Choroid plexus epithelial cell (primary cell): Measurements from ENCODE around the gene TNFRSF8.

Experiments used
- DNase-seq: peaks from one replicate; pipeline ENCODE4 v3.0.0-alpha.2; 2010; ENCODE audit warnings: low read depth
- H3K4me3 ChIP-seq: 2 replicates; pipeline ENCODE4 v1.5.1; 2011; ENCODE audit warnings: low read depth, mild to moderate bottlenecking, control low read depth, low read length, moderate library complexity
- TF ChIP-seq, protein P1 (sequence below): conservative IDR thresholded peaks from 2 replicates; pipeline ENCODE4 v1.5.1; 2011; ENCODE audit warnings: low read depth, mild to moderate bottlenecking, control low read depth, inconsistent platforms, low read length, moderate library complexity

TNFRSF8 gene

GRCh38 chr1:12060500-12060899, 2.6 kb upstream of the TNFRSF8 start:
- no peak for DNase-seq
- TF ChIP-seq, protein P1, sequence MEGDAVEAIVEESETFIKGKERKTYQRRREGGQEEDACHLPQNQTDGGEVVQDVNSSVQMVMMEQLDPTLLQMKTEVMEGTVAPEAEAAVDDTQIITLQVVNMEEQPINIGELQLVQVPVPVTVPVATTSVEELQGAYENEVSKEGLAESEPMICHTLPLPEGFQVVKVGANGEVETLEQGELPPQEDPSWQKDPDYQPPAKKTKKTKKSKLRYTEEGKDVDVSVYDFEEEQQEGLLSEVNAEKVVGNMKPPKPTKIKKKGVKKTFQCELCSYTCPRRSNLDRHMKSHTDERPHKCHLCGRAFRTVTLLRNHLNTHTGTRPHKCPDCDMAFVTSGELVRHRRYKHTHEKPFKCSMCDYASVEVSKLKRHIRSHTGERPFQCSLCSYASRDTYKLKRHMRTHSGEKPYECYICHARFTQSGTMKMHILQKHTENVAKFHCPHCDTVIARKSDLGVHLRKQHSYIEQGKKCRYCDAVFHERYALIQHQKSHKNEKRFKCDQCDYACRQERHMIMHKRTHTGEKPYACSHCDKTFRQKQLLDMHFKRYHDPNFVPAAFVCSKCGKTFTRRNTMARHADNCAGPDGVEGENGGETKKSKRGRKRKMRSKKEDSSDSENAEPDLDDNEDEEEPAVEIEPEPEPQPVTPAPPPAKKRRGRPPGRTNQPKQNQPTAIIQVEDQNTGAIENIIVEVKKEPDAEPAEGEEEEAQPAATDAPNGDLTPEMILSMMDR = no peak
- no peak overlapping the region for H3K4me3 ChIP-seq

DNA sequence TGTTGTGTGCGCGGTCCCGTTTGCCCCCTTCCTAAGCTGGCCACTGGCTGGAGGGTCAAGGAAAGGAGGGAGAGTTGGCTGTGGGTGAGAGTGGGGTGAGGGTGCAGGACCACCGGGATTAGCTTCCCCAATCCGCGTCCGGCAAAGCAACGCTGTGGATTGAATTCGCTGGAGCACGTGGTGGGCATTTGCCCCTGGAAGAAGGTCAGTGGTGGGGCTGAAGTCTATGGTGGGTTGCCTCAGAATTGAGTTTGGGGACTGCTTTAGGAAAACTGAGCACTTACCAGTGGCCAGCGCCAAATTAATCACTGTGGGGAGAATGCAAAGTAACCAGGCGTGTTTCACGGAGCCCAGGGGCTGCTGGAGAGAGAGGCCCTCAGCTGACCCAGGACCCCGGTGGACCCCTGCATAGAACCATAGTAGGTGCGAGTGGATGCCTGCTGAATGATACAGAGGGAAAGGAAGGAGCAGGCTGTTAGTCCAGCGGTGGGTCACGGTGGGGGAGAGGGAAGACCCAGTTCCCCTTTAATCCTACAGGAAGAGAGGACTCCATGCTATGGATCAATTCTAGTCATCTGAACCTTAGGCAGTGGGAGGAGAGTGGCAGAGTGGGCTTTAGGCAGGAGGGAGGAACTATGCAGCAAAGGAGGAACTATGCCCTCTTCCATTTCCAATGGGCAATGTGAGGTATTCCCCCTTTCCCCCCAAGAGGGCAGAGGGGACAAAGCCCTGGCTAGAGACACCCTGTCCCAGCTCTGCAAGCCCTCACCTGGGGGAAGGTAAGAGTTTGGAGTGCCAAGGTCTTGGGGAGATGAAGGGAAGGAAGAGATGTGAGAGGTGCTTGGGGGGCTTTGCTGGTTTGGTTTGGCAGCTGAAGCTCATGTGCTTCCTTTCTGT, 1.2 kb downstream of the TNFRSF8 start:
- TF ChIP-seq, protein P1 = no peak
- DNase-seq = no peak
- H3K4me3 ChIP-seq = no peak overlapping the region

- TF ChIP-seq, protein P1 = no peak
- no peak for DNase-seq
- H3K4me3 ChIP-seq = no peak overlapping the region
These were observed 2.8 kb downstream of the TNFRSF8 start for GRCh38 chr1:12065872-12066271.

DNA sequence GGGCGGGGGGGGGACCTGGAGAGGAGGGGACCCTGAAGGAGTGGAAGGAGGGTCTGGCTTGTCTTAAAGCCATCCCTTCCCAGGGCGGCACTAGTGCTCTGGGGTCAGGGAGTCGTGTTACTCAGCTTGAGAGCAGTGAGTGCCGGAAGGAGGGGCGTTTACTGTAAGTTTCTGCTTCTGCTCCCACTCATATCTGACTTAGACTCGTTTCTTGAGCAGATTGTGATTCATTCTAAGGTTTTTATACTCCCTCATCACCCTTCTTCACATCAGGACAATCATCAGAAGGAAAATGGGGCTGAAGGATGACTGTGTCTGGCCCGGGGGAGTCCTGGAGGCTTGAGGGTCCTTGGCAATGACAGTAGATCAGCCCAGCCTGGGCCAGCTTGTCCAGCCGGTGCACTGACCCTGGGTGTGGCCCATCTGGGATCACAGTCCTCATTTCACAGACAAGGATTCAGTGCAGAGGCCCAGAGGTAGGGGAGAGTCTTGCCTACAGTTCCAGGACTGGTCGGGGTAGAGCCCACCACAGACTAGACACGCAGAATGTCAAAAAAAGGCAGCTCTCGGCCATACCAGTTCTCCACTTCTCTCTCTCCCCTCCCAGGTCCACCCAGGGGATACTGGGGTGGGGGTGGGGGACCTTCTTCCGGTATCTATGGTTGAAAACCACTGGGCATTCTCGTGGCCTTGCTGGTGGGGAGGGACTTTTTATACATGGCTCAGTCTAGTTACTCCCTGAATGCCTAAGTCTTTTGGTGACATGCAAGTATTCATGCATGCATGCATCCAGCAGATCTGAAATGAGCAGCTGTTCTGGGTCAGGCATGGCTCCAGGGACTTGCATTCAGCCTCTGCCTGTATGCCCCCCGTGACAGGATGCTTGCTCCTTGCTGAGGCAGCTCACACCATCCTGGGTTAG, 5.1 kb downstream of the TNFRSF8 start:
- no peak overlapping the region for H3K4me3 ChIP-seq
- TF ChIP-seq, protein P1 = no peak
- DNase-seq = peak; percentile 70

DNA sequence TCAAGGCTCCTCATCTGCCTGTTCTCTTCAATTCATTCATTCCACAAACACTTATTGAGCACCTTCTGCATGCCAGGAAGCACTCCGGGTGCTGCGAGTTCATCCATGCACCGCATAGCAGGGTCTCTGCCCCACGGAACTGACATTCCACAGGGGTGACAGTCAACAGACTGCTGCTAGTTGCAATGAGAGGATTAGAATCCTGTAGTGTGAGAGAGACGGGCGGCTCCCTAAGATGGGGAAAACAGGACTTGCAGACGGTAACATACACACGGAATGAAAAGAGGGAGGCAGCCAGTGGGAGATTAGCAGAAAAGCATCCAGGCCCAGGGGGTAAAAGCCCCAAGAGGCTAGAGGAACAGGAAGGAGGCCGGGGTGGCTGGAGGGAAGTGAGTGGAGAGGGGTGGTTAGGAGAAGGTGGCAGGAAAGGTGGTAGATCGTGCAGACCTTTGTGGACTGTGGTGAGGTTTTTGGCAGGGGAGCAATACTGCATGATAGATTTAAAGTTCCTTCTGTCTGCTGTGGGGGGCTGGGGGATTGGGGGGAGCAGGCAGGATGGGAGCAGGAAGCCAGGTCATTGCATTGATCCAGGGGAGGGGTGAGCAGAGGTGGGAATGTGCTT, 6.6 kb downstream of the TNFRSF8 start:
- no peak for DNase-seq
- H3K4me3 ChIP-seq = no peak overlapping the region
- TF ChIP-seq, protein P1 = no peak

DNA sequence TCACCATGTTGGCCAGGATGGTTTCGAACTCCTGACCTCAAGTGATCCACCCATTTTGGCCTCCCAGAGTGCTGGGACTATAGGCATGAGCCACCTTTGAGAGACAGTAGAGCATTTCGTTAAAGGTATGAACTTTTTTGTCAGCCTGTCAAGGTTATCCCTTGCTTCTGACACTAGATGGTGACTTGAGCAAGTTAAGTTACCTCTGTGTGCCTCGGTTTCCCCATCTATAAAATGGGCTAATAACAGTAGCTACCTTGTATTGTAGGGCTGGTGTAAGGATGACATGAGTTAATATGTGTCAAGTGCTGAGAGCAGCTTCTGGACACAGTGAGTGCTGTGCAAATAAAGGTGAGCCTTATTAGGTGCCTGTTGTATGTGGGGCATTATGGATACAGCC, 8.8 kb downstream of the TNFRSF8 start:
- TF ChIP-seq, protein P1 = no peak
- DNase-seq = no peak
- H3K4me3 ChIP-seq = no peak overlapping the region
